Neural cell (in vitro differentiated cells): Measurements from ENCODE around the gene CADM1. TPM values are rescaled to one million over a fixed set of nuclear protein-coding genes. Genes with fewer than 3 reads are reported as not detected.

Source experiments
- H2AFZ ChIP-seq: fragments of 200-600, 300-800 bp; sonication (generic), shearing (Covaris generic); 2 replicates; pipeline ENCODE4 v1.6.0; 2014; ENCODE audit warnings: low read depth, mild to moderate bottlenecking, antibody characterized with exemption, low read length, moderate library complexity
- H3F3A ChIP-seq: fragments of 200-600 bp; shearing (Covaris generic); 2 replicates; pipeline ENCODE4 v1.6.1; 2016; ENCODE audit warnings: mild to moderate bottlenecking, moderate library complexity, mixed read lengths, antibody characterized with exemption, low read length; ENCODE audit not compliant: insufficient read depth, poor library complexity, severe bottlenecking
- H3K27ac ChIP-seq: fragments of 200-600, 300-800 bp; sonication (generic), shearing (Covaris generic); 2 replicates; pipeline ENCODE4 v1.5.1; 2014; ENCODE audit warnings: mild to moderate bottlenecking, low read length, moderate library complexity
- H3K27me3 ChIP-seq: fragments of 300-800, 200-600 bp; sonication (generic), shearing (Covaris generic); 2 replicates; pipeline ENCODE4 v1.6.0; 2014; ENCODE audit warnings: mild to moderate bottlenecking, low read depth, low read length, moderate library complexity; ENCODE audit not compliant: insufficient read depth
- H3K36me3 ChIP-seq: fragments of 300-800, 200-600 bp; sonication (generic), shearing (Covaris generic); 2 replicates; pipeline ENCODE4 v1.5.1; 2014; ENCODE audit warnings: mild to moderate bottlenecking, antibody characterized with exemption, low read length, moderate library complexity; ENCODE audit not compliant: insufficient read depth
- H3K4me2 ChIP-seq: fragments of 300-800, 200-600 bp; sonication (generic), shearing (Covaris generic); 2 replicates; pipeline ENCODE4 v1.6.0; 2014; ENCODE audit warnings: mild to moderate bottlenecking, low read length
- H3K4me3 ChIP-seq: fragments of 300-800, 200-600 bp; sonication (generic), shearing (Covaris generic); 2 replicates; pipeline ENCODE4 v1.5.1; 2014; ENCODE audit warnings: mild to moderate bottlenecking, low read length, moderate library complexity
- H3K79me2 ChIP-seq: fragments of 200-600 bp; shearing (Covaris generic); replicated peaks from 2 replicates; pipeline ENCODE4 v1.6.0; 2014; ENCODE audit warnings: mild to moderate bottlenecking, low read length, moderate library complexity; ENCODE audit not compliant: insufficient read depth
- H3K9ac ChIP-seq: fragments of 300-800, 200-600 bp; sonication (generic), shearing (Covaris generic); 2 replicates; pipeline ENCODE4 v1.6.1; 2016; ENCODE audit warnings: mild to moderate bottlenecking, low read length, mixed read lengths
- H3K9me2 ChIP-seq: fragments of 200-600 bp; shearing (Covaris generic); 2 replicates; pipeline ENCODE4 v1.6.1; 2016; ENCODE audit warnings: mild to moderate bottlenecking, low read length, mixed read lengths; ENCODE audit not compliant: insufficient read depth
- H3K9me3 ChIP-seq: fragments of 200-600, 300-800 bp; sonication (generic), shearing (Covaris generic); 2 replicates; pipeline ENCODE4 v1.6.1; 2016; ENCODE audit warnings: mild to moderate bottlenecking, mixed run types, low read length, moderate library complexity, mixed read lengths
- H4K20me1 ChIP-seq: fragments of 200-600 bp; shearing (Covaris generic); 2 replicates; pipeline ENCODE4 v1.6.1; 2016; ENCODE audit warnings: mild to moderate bottlenecking, mixed run types; ENCODE audit not compliant: insufficient read depth
- EP300 ChIP-seq: fragments of 450-650 bp; conservative IDR thresholded peaks from 2 replicates; pipeline ENCODE4 v1.6.1; 2014; ENCODE audit warnings: antibody characterized with exemption, mild to moderate bottlenecking, moderate library complexity; ENCODE audit not compliant: poor library complexity, severe bottlenecking
- EZH2 ChIP-seq: fragments of 200-600, 300-800 bp; shearing (Covaris generic), sonication (generic); IDR thresholded peaks from 2 replicates; pipeline ENCODE4 v1.6.1; 2014; ENCODE audit warnings: antibody characterized with exemption, low read length, borderline replicate concordance, mild to moderate bottlenecking; ENCODE audit not compliant: insufficient read depth, poor library complexity, severe bottlenecking
- MXI1 ChIP-seq: fragments of 450-650 bp; conservative IDR thresholded peaks from 2 replicates; pipeline ENCODE4 v1.6.1; 2014; ENCODE audit warnings: antibody characterized with exemption, mild to moderate bottlenecking; ENCODE audit not compliant: poor library complexity, severe bottlenecking
- POLR2AphosphoS5 ChIP-seq: IDR thresholded peaks from 2 replicates; pipeline ENCODE4 v1.6.1; 2012
- RAD21 ChIP-seq: fragments of 450-650 bp; conservative IDR thresholded peaks from 2 replicates; pipeline ENCODE4 v1.6.1; 2014; ENCODE audit warnings: antibody characterized with exemption, mild to moderate bottlenecking, moderate library complexity
- SMC3 ChIP-seq: fragments of 450-650 bp; conservative IDR thresholded peaks from 2 replicates; pipeline ENCODE4 v1.6.1; 2014; ENCODE audit warnings: antibody characterized with exemption, mild to moderate bottlenecking, moderate library complexity; ENCODE audit not compliant: poor library complexity
- TAF1 ChIP-seq: IDR thresholded peaks from 2 replicates; pipeline ENCODE4 v1.6.1; 2012; ENCODE audit warnings: low read depth
- polyA plus RNA-seq: library from polyadenylated mRNA; depleted of rRNA; stranded (reverse); fragments of >200 nt; gene quantifications from 2 replicates; pipeline ENCODE4 v1.2.3, GENCODE V29; 2014
- TF ChIP-seq, protein P1 (sequence below): fragments of 450-650 bp; IDR thresholded peaks from 2 replicates; pipeline ENCODE4 v1.5.1; 2014; ENCODE audit warnings: antibody characterized with exemption, mild to moderate bottlenecking, moderate library complexity; ENCODE audit not compliant: poor library complexity, severe bottlenecking
- TF ChIP-seq, protein P2 (sequence below): IDR thresholded peaks from 2 replicates; pipeline ENCODE4 v1.6.1; 2012; ENCODE audit warnings: borderline replicate concordance

Gene CADM1
- polyA plus RNA-seq, 1 donor from 2014 or later = 92.1 TPM

DNA sequence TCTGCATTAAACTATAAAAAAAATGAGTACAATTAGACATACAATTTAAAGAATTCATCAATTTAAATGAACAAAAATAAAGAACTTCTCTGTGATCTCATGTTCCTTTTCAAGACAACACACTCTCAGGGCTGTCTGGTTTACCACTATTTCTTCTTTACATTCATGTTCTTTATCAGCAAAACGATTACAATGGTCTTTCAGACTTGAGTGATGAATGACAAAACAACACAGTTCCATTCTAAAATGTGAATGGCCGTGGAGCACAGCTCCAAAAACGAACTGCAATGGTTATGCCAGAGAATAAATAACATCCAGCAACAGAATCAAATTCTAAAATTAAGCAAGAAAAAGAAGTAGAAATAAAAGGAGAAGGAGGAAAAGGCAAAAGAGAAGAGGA lies 113.1 kb downstream of the CADM1 start:
- Histone ChIP-seq H3K9me3 (no peaks in the 10 kb centered on the region), H3K9ac (no peak overlapping the region), H3K4me3 (no peak overlapping the region), H3K4me2 (no peak overlapping the region), H2AFZ (no peak overlapping the region), H3K36me3 (no peaks in the 10 kb centered on the region), H3K79me2 (peaks cover 4% of the 10 kb centered on the region), H3K27me3 (no peaks in the 10 kb centered on the region), H4K20me1 (no peaks in the 10 kb centered on the region), H3F3A (no peaks in the 10 kb centered on the region), H3K9me2 (no peaks in the 10 kb centered on the region), H3K27ac (no peak overlapping the region)
- no peak for TF ChIP-seq EZH2
- TF ChIP-seq, protein P1, sequence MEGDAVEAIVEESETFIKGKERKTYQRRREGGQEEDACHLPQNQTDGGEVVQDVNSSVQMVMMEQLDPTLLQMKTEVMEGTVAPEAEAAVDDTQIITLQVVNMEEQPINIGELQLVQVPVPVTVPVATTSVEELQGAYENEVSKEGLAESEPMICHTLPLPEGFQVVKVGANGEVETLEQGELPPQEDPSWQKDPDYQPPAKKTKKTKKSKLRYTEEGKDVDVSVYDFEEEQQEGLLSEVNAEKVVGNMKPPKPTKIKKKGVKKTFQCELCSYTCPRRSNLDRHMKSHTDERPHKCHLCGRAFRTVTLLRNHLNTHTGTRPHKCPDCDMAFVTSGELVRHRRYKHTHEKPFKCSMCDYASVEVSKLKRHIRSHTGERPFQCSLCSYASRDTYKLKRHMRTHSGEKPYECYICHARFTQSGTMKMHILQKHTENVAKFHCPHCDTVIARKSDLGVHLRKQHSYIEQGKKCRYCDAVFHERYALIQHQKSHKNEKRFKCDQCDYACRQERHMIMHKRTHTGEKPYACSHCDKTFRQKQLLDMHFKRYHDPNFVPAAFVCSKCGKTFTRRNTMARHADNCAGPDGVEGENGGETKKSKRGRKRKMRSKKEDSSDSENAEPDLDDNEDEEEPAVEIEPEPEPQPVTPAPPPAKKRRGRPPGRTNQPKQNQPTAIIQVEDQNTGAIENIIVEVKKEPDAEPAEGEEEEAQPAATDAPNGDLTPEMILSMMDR = no peak
- no peak for TF ChIP-seq POLR2AphosphoS5
- TF ChIP-seq TAF1 = no peak
- TF ChIP-seq, protein P2, sequence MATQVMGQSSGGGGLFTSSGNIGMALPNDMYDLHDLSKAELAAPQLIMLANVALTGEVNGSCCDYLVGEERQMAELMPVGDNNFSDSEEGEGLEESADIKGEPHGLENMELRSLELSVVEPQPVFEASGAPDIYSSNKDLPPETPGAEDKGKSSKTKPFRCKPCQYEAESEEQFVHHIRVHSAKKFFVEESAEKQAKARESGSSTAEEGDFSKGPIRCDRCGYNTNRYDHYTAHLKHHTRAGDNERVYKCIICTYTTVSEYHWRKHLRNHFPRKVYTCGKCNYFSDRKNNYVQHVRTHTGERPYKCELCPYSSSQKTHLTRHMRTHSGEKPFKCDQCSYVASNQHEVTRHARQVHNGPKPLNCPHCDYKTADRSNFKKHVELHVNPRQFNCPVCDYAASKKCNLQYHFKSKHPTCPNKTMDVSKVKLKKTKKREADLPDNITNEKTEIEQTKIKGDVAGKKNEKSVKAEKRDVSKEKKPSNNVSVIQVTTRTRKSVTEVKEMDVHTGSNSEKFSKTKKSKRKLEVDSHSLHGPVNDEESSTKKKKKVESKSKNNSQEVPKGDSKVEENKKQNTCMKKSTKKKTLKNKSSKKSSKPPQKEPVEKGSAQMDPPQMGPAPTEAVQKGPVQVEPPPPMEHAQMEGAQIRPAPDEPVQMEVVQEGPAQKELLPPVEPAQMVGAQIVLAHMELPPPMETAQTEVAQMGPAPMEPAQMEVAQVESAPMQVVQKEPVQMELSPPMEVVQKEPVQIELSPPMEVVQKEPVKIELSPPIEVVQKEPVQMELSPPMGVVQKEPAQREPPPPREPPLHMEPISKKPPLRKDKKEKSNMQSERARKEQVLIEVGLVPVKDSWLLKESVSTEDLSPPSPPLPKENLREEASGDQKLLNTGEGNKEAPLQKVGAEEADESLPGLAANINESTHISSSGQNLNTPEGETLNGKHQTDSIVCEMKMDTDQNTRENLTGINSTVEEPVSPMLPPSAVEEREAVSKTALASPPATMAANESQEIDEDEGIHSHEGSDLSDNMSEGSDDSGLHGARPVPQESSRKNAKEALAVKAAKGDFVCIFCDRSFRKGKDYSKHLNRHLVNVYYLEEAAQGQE = no peak
- no peak for TF ChIP-seq MXI1
- TF ChIP-seq RAD21 = no peak
- no peak for TF ChIP-seq EP300
- no peak for TF ChIP-seq SMC3

DNA sequence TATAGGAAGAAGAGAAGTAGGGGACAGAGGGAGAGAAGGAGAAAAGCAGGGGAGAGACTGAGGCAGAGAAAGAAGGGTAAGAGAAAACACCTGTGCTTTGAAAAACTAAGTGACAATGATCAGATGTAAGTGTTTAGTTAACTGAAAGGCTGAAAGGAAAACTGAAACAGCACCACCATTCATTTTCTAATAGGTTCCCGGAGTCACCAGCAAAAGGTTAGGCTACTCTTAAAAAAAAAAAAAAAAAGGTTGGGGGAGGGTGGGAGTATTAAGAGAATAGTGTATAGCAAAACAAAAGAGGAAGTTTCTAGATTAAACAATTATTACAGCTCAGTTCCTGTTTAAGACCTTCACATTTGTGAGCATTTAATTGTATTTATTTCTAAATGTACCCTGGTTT lies 113.8 kb downstream of the CADM1 start:
- H3K4me3 ChIP-seq = no peak overlapping the region
- no peak overlapping the region for H3K4me2 ChIP-seq
- TF ChIP-seq RAD21 = no peak
- TF ChIP-seq POLR2AphosphoS5 = no peak
- no peak for TF ChIP-seq EZH2
- no peak for TF ChIP-seq EP300
- no peak for TF ChIP-seq MXI1
- no peak for TF ChIP-seq SMC3
- TF ChIP-seq, protein P1 = no peak
- no peak for TF ChIP-seq TAF1
- TF ChIP-seq, protein P2 = no peak
- H4K20me1 ChIP-seq = no peaks in the 10 kb centered on the region
- H3K9me2 ChIP-seq = no peaks in the 10 kb centered on the region
- no peak overlapping the region for H3K27ac ChIP-seq
- H3F3A ChIP-seq = no peaks in the 10 kb centered on the region
- H3K9ac ChIP-seq = no peak overlapping the region
- H3K36me3 ChIP-seq = no peaks in the 10 kb centered on the region
- H3K27me3 ChIP-seq = no peaks in the 10 kb centered on the region
- H3K9me3 ChIP-seq = no peaks in the 10 kb centered on the region
- no peak overlapping the region for H2AFZ ChIP-seq
- peaks cover 5% of the 10 kb centered on the region for H3K79me2 ChIP-seq
